Heart left ventricle (tissue), 16 donors: Measurements from ENCODE around the gene GRXCR2. TPM values are rescaled to one million over a fixed set of nuclear protein-coding genes. Genes with fewer than 3 reads are reported as not detected.

Source experiments
- ATAC-seq, 4 donors: fragments of 200-7000 bp; cut with Tn5 transposase; one replicate each; pipeline ENCODE4 v1.9.1; 2020 to 2022; ENCODE audit warnings: moderate library complexity in 4 of 4, mild to moderate bottlenecking in 3 of 4, moderate number of reproducible peaks in 1 of 4
- DNase-seq, 5 donors: peaks; one replicate each; pipeline ENCODE4 v3.0.0-alpha.2; 2020
- H3K27ac ChIP-seq, 12 donors: fragments of 200-600 bp; sonication (generic) in 4 of 12; one replicate each; pipeline versions ENCODE4 v1.5.0 to v1.8.0; 2016 to 2022; ENCODE audit warnings: mild to moderate bottlenecking in 2 of 12
- H3K27me3 ChIP-seq, 9 donors: fragments of 200-600 bp; sonication (generic) in 2 of 9; one replicate each; pipeline versions ENCODE4 v1.5.1 to v1.8.0; 2016 to 2022; ENCODE audit warnings: mild to moderate bottlenecking in 3 of 9
- H3K36me3 ChIP-seq, 9 donors: fragments of 200-600 bp; sonication (generic) in 2 of 9; one replicate each; pipeline versions ENCODE4 v1.5.0 to v1.8.0; 2018 to 2022; ENCODE audit warnings: mild to moderate bottlenecking in 2 of 9
- H3K4me1 ChIP-seq, 12 donors: fragments of 200-600 bp; sonication (generic) in 4 of 12; one replicate each; pipeline versions ENCODE4 v1.5.0 to v1.8.0; 2016 to 2022; ENCODE audit warnings: mild to moderate bottlenecking in 3 of 12
- H3K4me3 ChIP-seq, 12 donors: fragments of 200-600 bp; sonication (generic) in 4 of 12; one replicate each; pipeline versions ENCODE4 v1.5.0 to v1.8.0; 2017 to 2022; ENCODE audit warnings: mild to moderate bottlenecking in 9 of 12, moderate library complexity in 4 of 12
- H3K9me3 ChIP-seq, 12 donors: fragments of 200-600 bp; sonication (generic) in 4 of 12; one replicate each; pipeline versions ENCODE4 v1.5.0 to v1.8.0; 2016 to 2022; ENCODE audit warnings: mild to moderate bottlenecking in 1 of 12
- CTCF ChIP-seq, 12 donors: fragments of 200-600 bp; sonication (generic) in 4 of 12; IDR thresholded peaks; one replicate each; pipeline versions ENCODE4 v1.5.0 to v1.8.0; 2018 to 2022; ENCODE audit warnings: antibody characterized with exemption in 12 of 12, mild to moderate bottlenecking in 5 of 12
- POLR2A ChIP-seq, 2 donors: fragments of 450-650 bp; IDR thresholded peaks; one replicate each; pipeline ENCODE4 v1.6.1; 2017; ENCODE audit warnings: antibody characterized with exemption in 2 of 2, mild to moderate bottlenecking in 2 of 2, moderate library complexity in 2 of 2
- WGBS, 4 donors: extraction: QIAGEN DNeasy Blood & Tissue Kit in 2 of 4; methylation state at CpG; one replicate each; pipeline versions ENCODE4 v1.1.5 to v1.1.7; 2013 to 2018; 5-methylcytosine and 5-hydroxymethylcytosine counted together
- intact Hi-C, 10 donors: fragments of 100-400 bp; cut with DNase I; formaldehyde crosslinking; loops; one replicate each; pipeline versions ENCODE4 v1.11.1 to v1.14.2; 2022
- polyA plus RNA-seq, 2 donors: library from polyadenylated mRNA; stranded (reverse); fragments of 200-250 nt; gene quantifications; one replicate each; pipeline ENCODE4 v1.2.3, GENCODE V29; 2013
- total RNA-seq, 9 donors: library from RNA; depleted of rRNA in 2 of 9; stranded (reverse); fragments of >200 nt in 2 of 9; fragmentation: NEBNext Ultra II Directional in 3 of 9; extraction: Animal tissue kit (Norgen Biotek cat#: 25700) in 3 of 9; gene quantifications; one replicate each; pipeline versions ENCODE4 v1.1.0 to v1.2.4, GENCODE V29; 2016 to 2023
- donor health status: ischemic (EF 13 %, LVEDD 7.1; RV severe dilation, severe dysfunction).
- donor health status: healthy with polysubstance abuse.
- donor health status: DM: no; HTN: yes; CAD: no.
- donor health status: DM: no; HTN: no; CAD: no.
- donor health status: ischemic (EF 25% LVEDD 6.9; RV normal size, moderate dysfunction).
- donor health status: ischemic (EF 25% LVEDD 5.7; RV mildly dilated, moderate dysfunction).
- donor health status: healthy.
- donor health status: DM: yes; HTN: yes; CAD: no.
- donor health status: ischemic (EF 35%, LVEDD 5.7; RV mildly dilated, moderate dysfunction).
- donor health status: nonischemic (EF 11% LVEDD 7.7; RV severe dilation, severe dysfunction).
- donor health status: DM: yes; HTN: yes; CAD: no.
- donor health status: PGD.
- donor health status: ischemic (EF 29% LVEDD 5.4; RV normal size, mild dysfunction).
- donor health status: nonischemic (EF 23%, LVEDD 6.1; RV moderate dilation, normal function).

GRXCR2 gene
- total and polyA plus RNA-seq, 11 donors: 0.28 to 5.7 (median 0.80) TPM; not detected in 3

GRCh38 chr5:145859453-145859852 is 13.4 kb downstream of the GRXCR2 start:
- WGBS, 4 donors: 54 to 73% (median 64%) methylated on average over 6 of the region's 6 CpGs
- Histone ChIP-seq H3K9me3 (no peaks in the 10 kb centered on the region), H3K27me3 (no peaks in the 10 kb centered on the region), H3K4me1 (peaks cover 0 to 15% (median 7%) of the 10 kb centered on the region in 12 donors), H3K27ac (no peak overlapping the region), H3K36me3 (no peaks in the 10 kb centered on the region), H3K4me3 (no peak overlapping the region)
- intact Hi-C loops: loop anchor here in 1 of 10 donors (10.0 kb wide), 1 partner anchor 185 kb away; no protein-coding TSS in a partner anchor
- DNase-seq: no peak
- TF ChIP-seq POLR2A (IDR thresholded peaks at IDR 0.05) (no peak), CTCF (IDR thresholded peaks at IDR 0.05) (no peak)
- ATAC-seq: peak in 1 of 4 donors; percentile 23

GRCh38 chr5:145858959-145859358 is 13.9 kb downstream of the GRXCR2 start:
- 72 to 82% (median 78%) methylated on average over 4 of the region's 4 CpGs for WGBS, 4 donors
- Histone ChIP-seq H3K4me1 (peaks cover 0 to 15% (median 7%) of the 10 kb centered on the region in 12 donors), H3K27me3 (no peaks in the 10 kb centered on the region), H3K4me3 (no peak overlapping the region), H3K36me3 (no peaks in the 10 kb centered on the region), H3K9me3 (no peaks in the 10 kb centered on the region), H3K27ac (no peak overlapping the region)
- intact Hi-C loops: loop anchor here in 1 of 10 donors (10.0 kb wide), 1 partner anchor 186 kb away; no protein-coding TSS in a partner anchor
- TF ChIP-seq CTCF (IDR thresholded peaks at IDR 0.05) (no peak), POLR2A (IDR thresholded peaks at IDR 0.05) (no peak)
- ATAC-seq: no peak
- no peak for DNase-seq

GRCh38 chr5:145856285-145856818 is 16.5 kb downstream of the GRXCR2 start:
- DNase-seq (peak; percentile 27 to 65 (median 43)), ATAC-seq (peak; percentile 61 to 85 (median 81))
- Histone ChIP-seq H3K9me3 (no peaks in the 10 kb centered on the region), H3K27me3 (no peaks in the 10 kb centered on the region), H3K4me1 (peaks cover 0 to 15% (median 7%) of the 10 kb centered on the region in 12 donors), H3K36me3 (no peaks in the 10 kb centered on the region), H3K27ac (peak overlapping the region in 7 of 12 donors; percentile 2 to 54 (median 37)), H3K4me3 (peak overlapping the region; percentile 1 to 57 (median 46))
- WGBS, 4 donors: 4 to 13% (median 7%) methylated on average over 15 to 25 of the region's 25 CpGs
- intact Hi-C loops: loop anchor here in 1 of 10 donors (10.0 kb wide), 1 partner anchor 188 kb away; no protein-coding TSS in a partner anchor
- peak in 3 of 12 donors; percentile 18 to 21 (median 20) for TF ChIP-seq CTCF (IDR thresholded peaks at IDR 0.05)
- no peak for TF ChIP-seq POLR2A (IDR thresholded peaks at IDR 0.05)

- WGBS, 4 donors: 53 to 66% (median 57%) methylated on average over 4 of the region's 4 CpGs
- DNase-seq: no peak
- H3K4me1 ChIP-seq: peaks cover 0 to 15% (median 7%) of the 10 kb centered on the region in 12 donors
- H3K4me3 ChIP-seq: peak overlapping the region in 11 of 12 donors; percentile 1 to 57 (median 47)
- peak overlapping the region in 6 of 12 donors; percentile 2 to 54 (median 41) for H3K27ac ChIP-seq
- H3K27me3 ChIP-seq: no peaks in the 10 kb centered on the region
- peak; percentile 20 to 46 (median 38) for ATAC-seq
- H3K36me3 ChIP-seq: no peaks in the 10 kb centered on the region
- TF ChIP-seq POLR2A (IDR thresholded peaks at IDR 0.05): no peak
- no peak for TF ChIP-seq CTCF (IDR thresholded peaks at IDR 0.05)
- H3K9me3 ChIP-seq: no peaks in the 10 kb centered on the region
- intact Hi-C loops: loop anchor here in 1 of 10 donors (10.0 kb wide), 1 partner anchor 189 kb away; no protein-coding TSS in a partner anchor
Observed at GRCh38 chr5:145855763-145856267, 17.0 kb downstream of the GRXCR2 start.
